HepG2 (cell line): ENCODE measurements around the gene BIK. TPM values are rescaled to one million over a fixed set of nuclear protein-coding genes. Genes with fewer than 3 reads are reported as not detected.

Experiments
- AKAP8 ChIP-seq: sonication (generic); formaldehyde crosslinking; IDR thresholded peaks from 2 replicates; pipeline ENCODE4 v1.5.1; 2020; ENCODE audit warnings: mild to moderate bottlenecking, missing genetic modification reagents
- ARNT ChIP-seq: fragments of 450-650 bp; IDR thresholded peaks from 2 replicates; pipeline ENCODE4 v1.6.1; 2017
- BCL6 ChIP-seq: IDR thresholded peaks from 2 replicates; pipeline ENCODE4 v1.6.1; 2016; ENCODE audit warnings: missing genetic modification reagents, missing compliant biosample characterization
- CENPT ChIP-seq: sonication (generic); formaldehyde crosslinking; IDR thresholded peaks from 2 replicates; pipeline ENCODE4 v1.8.0; 2022; ENCODE audit warnings: low read depth, mild to moderate bottlenecking, moderate library complexity, missing genetic modification reagents
- CREM ChIP-seq, 2 experiments: sonication (generic) in 1 of 2; formaldehyde crosslinking in 1 of 2; IDR thresholded peaks; 2 replicates each; pipeline versions ENCODE4 v1.4.0 to v1.6.1; 2016 to 2020; ENCODE audit warnings: antibody characterized with exemption in 1 of 2, mild to moderate bottlenecking in 1 of 2, missing genetic modification reagents in 1 of 2
- DBP ChIP-seq: sonication (generic); formaldehyde crosslinking; IDR thresholded peaks from 2 replicates; pipeline ENCODE4 v1.4.0; 2020; ENCODE audit warnings: missing genetic modification reagents; ENCODE audit errors: not compliant biosample characterization
- MTA3 ChIP-seq: sonication (generic); formaldehyde crosslinking; IDR thresholded peaks from 2 replicates; pipeline ENCODE4 v1.4.0; 2020; ENCODE audit warnings: missing genetic modification reagents
- MTERF4 ChIP-seq: sonication (generic); formaldehyde crosslinking; IDR thresholded peaks from 2 replicates; pipeline ENCODE4 v1.8.0; 2023; ENCODE audit warnings: mild to moderate bottlenecking, missing genetic modification reagents
- NCOR1 ChIP-seq: fragments of 200-600 bp; sonication (generic); IDR thresholded peaks from 2 replicates; pipeline ENCODE4 v1.7.0; 2017; ENCODE audit warnings: antibody characterized with exemption, low read length, borderline replicate concordance
- PCBP2 ChIP-seq: fragments of 200-400 bp; formaldehyde crosslinking; optimal IDR thresholded peaks from 2 replicates; pipeline ENCODE3; 2018; ENCODE audit warnings: low read length, low read depth; ENCODE audit not compliant: poor library complexity, severe bottlenecking
- RAD21 ChIP-seq: fragments of 450-650 bp; formaldehyde crosslinking; IDR thresholded peaks from 2 replicates; pipeline ENCODE4 v1.5.0; 2020; ENCODE audit warnings: mild to moderate bottlenecking
- RERE ChIP-seq: IDR thresholded peaks from 2 replicates; pipeline ENCODE4 v1.6.1; 2016; ENCODE audit warnings: low read depth, missing genetic modification reagents, missing compliant biosample characterization
- SATB2 ChIP-seq: sonication (generic); formaldehyde crosslinking; IDR thresholded peaks from 2 replicates; pipeline ENCODE4 v1.5.0; 2020; ENCODE audit warnings: missing genetic modification reagents
- SMC3 ChIP-seq: IDR thresholded peaks from 2 replicates; pipeline ENCODE4 v1.6.1; 2011; ENCODE audit warnings: low read length, improper control_type of control experiment
- ZNF230 ChIP-seq: sonication (generic); formaldehyde crosslinking; IDR thresholded peaks from 2 replicates; pipeline ENCODE4 v1.4.0; 2020; ENCODE audit warnings: mild to moderate bottlenecking, missing genetic modification reagents
- ZNF235 ChIP-seq: sonication (generic); formaldehyde crosslinking; IDR thresholded peaks from 2 replicates; pipeline ENCODE4 v1.8.1; 2023; ENCODE audit warnings: mild to moderate bottlenecking, missing genetic modification reagents, borderline replicate concordance
- ZNF530 ChIP-seq: sonication (generic); formaldehyde crosslinking; IDR thresholded peaks from 2 replicates; pipeline ENCODE4 v1.5.0; 2020; ENCODE audit warnings: low read depth, mild to moderate bottlenecking, missing genetic modification reagents
- ZNF574 ChIP-seq: sonication (generic); formaldehyde crosslinking; IDR thresholded peaks from 2 replicates; pipeline ENCODE4 v1.4.0; 2020; ENCODE audit warnings: missing genetic modification reagents
- ZNF589 ChIP-seq: sonication (generic); formaldehyde crosslinking; conservative IDR thresholded peaks from 2 replicates; pipeline ENCODE4 v1.8.0; 2022; ENCODE audit warnings: mild to moderate bottlenecking, moderate library complexity, missing genetic modification reagents
- ZNF674 ChIP-seq: sonication (generic); formaldehyde crosslinking; IDR thresholded peaks from 2 replicates; pipeline ENCODE4 v1.5.0; 2020; ENCODE audit warnings: low read depth, mild to moderate bottlenecking, missing genetic modification reagents
- polyA plus RNA-seq, 8 experiments: library from polyadenylated mRNA; depleted of rRNA in 3 of 8; stranded (reverse) in 7 of 8; unstranded in 1 of 8; fragments of >200 nt; fragmentation: Illumina TruSeq in 4 of 8; extraction: Trizol in 4 of 8; gene quantifications; 2 replicates each; pipeline versions ENCODE4 v1.2.1 to v1.2.3, GENCODE V29; 2011 to 2016; ENCODE audit warnings: low read depth in 4 of 8, missing spikeins in 1 of 8, mixed read lengths in 1 of 8; ENCODE audit not compliant: insufficient read depth in 1 of 8
- total RNA-seq, 5 experiments: library from RNA; depleted of rRNA; stranded (reverse); fragments of >200 nt; fragmentation: Illumina TruSeq; extraction: Trizol; gene quantifications; 2 replicates each; pipeline ENCODE4 v1.2.3, GENCODE V29; 2016; ENCODE audit warnings: low read depth in 1 of 5

BIK gene
- total and polyA plus RNA-seq, 2 of the 13 experiments (the other 11 are each of a cell fraction or from before 2014, with no cell fraction given): 0.54 to 0.80 TPM

GRCh38 chr22:43142880-43143562, 32.5 kb downstream of the BIK start, which contains the start of gene MCAT (continued):
- TF ChIP-seq DBP (CRISPR knock-in tag) (no peak), CENPT (CRISPR knock-in tag) (peak; percentile 83; the same call in 1 of the 2 replicates), ZNF235 (CRISPR knock-in tag) (peak; percentile 85), RAD21 (CRISPR knock-in tag) (no peak), MTA3 (no peak), ZNF230 (no peak), SMC3 (no peak), ZNF674 (CRISPR knock-in tag) (no peak), ZNF530 (no peak), MTERF4 (CRISPR knock-in tag) (peak; percentile 86; the same call in 1 of the 2 replicates), ARNT (no peak), BCL6 (CRISPR knock-in tag) (peak; percentile 59; the same call in 1 of the 2 replicates), CREM (IDR thresholded peaks at IDR 0.05) (peak; percentile 44; the same call in 1 of the 2 replicates), CREM (CRISPR knock-in tag; IDR thresholded peaks at IDR 0.05) (peak; percentile 35; the same call in 1 of the 2 replicates), ZNF589 (CRISPR knock-in tag) (no peak; the same call in 1 of the 2 replicates), NCOR1 (no peak), PCBP2 (no peak), ZNF574 (CRISPR knock-in tag) (peak; percentile 91), SATB2 (CRISPR knock-in tag) (no peak), RERE (no peak), AKAP8 (no peak)
